ENCODE measurements around the gene GALNT13.

DNA sequence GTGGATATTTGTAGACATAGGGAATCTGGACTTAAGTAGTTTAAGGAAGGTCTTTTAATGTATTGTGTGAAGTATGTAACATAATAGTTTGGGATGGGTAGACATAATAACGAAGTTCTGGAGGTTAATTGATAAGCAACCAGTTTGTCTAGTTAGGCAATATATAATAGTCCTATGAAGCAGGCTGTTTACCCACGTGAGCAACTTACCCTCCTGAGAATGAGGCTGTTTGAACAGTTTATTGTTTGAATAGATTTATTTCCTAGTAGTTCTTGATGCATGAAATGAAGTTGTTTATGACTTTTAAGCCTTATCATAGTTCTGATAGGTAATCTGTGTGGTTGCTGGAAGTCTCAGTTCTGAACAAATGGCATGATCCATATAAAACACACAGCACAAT is 361.5 kb downstream of the GALNT13 start:
- TF ChIP-seq, protein P1, sequence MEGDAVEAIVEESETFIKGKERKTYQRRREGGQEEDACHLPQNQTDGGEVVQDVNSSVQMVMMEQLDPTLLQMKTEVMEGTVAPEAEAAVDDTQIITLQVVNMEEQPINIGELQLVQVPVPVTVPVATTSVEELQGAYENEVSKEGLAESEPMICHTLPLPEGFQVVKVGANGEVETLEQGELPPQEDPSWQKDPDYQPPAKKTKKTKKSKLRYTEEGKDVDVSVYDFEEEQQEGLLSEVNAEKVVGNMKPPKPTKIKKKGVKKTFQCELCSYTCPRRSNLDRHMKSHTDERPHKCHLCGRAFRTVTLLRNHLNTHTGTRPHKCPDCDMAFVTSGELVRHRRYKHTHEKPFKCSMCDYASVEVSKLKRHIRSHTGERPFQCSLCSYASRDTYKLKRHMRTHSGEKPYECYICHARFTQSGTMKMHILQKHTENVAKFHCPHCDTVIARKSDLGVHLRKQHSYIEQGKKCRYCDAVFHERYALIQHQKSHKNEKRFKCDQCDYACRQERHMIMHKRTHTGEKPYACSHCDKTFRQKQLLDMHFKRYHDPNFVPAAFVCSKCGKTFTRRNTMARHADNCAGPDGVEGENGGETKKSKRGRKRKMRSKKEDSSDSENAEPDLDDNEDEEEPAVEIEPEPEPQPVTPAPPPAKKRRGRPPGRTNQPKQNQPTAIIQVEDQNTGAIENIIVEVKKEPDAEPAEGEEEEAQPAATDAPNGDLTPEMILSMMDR (IDR thresholded peaks at IDR 0.05): no peak
- no peak for TF ChIP-seq EZH2 (IDR thresholded peaks at IDR 0.05; ENCODE audit: borderline replicate concordance, insufficient read depth, low read depth, low read length, poor library complexity, severe bottlenecking)
